ENCODE measurements around the gene GLRA1.

The GLRA1 gene

DNA sequence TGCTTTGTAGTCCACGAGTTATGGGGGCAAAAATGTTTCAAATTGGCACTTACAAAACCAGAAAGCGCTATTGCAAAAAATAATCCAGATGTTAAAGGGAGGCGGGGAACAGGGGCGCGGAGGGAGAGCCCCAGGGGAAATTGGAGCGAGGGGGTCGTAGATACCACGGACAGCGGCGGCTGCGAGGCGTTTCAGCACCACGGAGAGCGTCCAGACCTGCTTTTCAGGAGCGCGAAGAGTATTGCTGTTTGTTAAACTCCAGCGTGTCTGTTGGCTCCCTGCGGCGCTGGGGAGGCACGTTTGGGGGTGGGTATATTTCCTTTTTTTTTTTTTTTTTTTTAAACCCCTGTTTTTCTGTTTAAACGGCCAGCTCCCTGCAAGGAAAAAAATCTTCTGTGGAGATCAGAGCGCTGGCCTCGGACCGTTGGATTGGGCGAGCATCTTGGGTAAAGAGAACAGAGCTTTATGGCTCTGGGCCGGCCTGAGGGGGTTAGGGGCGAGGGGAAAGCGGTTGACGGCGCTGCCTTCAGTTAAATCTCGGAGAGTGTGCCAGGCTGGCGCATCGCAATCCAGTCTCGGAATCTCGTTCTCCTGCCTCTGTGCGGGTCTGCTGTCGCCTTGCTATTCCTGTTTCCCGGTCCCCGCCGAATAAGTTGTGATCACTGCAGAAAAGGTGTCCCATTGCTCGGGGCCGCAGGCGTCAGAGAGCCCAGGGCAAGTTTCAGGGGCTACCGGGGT lies at the start of gene GLRA1:
TSS of gene GLRA1 (minus strand) at position 288 of the 738 bp plus-strand sequence. CDS start 302 bp downstream, outside the sequence.
- DNase-seq = peak; percentile 24

DNA sequence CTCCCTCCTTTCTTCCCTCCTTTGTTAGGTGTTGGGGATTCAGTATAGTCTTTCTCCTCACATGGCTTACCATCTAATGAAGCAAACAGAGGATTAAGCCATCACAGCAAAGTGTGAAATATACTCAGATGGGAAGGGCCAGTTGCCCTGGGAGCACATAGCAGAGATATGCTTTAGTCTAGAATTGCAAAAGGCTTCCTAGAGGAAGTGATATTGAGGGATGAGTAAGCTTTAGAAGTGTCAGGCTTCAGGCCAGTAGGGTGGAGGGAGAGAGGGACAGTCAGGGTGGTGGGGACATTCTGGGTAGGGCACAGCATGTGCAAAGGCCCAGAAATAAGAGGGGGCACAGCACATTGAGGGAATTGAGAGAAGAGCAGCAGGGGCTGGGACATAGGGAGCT lies 46.2 kb upstream of the GLRA1 start:
- DNase-seq = no peak

DNA sequence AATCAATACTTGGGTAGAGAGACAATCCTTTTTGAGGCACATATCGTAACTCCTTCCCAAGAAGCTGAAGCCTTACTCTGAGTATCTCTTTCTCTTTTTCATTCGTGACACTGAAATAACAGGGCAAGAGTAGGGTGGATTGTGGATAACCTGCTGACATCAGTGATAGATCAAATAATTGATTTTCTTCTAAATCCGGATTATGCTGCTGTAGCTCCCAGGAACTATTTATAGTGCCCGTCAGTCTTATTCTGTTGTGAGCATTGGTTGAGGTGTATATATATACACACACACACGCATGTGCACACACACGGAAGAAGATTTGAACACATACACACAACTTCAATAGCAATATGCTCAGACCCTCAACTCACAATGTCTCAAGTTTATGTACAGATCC lies 43.2 kb upstream of the GLRA1 start:
- no peak for DNase-seq

DNA sequence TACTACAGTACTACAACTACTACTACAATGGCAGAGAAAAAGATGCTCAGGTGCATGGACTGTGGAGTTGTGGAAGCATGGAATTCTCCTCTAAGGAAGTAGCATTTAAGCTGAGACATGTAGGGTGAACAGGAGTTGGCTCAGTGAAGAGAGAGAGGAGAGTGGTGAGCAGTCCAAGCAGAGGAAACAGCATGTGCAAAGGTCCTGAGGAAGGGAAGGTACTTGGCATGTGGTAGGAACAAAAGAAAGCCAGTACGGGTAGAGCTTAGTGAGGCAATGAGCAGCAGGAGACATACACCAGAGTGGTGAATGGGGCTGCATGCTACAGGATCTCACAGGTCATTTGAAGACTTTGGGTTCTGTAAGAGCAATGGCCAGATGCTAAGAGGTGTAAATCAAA lies 41.4 kb upstream of the GLRA1 start:
- DNase-seq = no peak

DNA sequence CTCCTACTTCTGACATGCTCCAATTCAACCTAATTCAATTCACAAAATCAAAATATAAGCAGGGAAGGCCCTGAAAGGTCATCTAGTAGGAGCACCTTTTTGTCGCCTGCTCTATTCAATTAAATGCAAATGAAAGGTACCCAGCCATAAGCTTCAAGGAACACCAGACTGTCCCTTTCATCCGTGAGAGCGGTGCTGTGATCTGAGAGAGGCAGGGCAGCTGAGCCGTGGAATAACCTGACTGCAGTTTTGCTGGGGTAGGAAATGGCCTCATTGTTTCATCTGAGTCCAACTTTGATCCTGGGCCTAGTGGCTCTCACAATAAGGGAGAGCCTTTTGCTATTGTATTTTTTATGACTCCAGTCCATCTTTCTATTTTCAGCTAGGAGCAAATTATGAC lies 39.8 kb upstream of the GLRA1 start:
- no peak for DNase-seq

DNA sequence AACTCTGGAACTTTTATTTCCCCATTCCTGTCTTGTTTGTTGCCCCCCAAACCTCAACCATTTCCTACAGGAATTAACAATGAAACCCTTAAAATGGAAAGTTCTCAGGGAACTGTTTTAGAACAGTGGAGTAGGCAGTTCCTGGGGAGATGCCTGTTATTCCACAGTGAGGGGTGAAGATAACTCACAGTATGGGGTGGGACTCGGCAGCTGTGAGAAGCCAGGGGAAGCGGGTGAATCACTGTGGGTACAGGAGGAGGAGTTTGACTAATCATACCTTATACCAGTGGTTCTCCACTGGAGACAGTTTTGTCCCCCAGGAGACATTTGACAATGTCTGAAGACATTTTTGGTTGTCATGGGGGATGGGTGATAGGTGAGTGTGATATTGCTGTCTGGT lies 36.9 kb upstream of the GLRA1 start:
- DNase-seq = no peak

DNA sequence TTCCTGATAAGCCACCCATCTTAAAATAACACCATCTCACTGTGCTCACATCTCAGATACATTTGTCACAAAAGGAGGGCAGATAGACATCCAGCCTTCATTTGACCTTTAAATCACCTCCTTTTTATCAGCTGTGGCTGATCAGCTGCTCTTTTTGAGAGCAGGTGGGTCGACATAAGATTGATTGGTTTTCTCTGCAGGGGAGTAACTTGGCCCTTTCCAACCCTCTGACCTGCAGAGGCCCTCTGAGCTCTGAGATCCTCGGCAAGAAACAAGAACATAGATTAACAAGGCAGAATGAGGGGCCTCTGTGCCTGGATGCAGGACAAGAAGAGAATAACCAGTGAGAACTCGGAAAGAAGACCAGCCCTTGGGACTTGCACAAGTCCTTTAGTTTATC lies 33.5 kb upstream of the GLRA1 start:
- no peak for DNase-seq

DNA sequence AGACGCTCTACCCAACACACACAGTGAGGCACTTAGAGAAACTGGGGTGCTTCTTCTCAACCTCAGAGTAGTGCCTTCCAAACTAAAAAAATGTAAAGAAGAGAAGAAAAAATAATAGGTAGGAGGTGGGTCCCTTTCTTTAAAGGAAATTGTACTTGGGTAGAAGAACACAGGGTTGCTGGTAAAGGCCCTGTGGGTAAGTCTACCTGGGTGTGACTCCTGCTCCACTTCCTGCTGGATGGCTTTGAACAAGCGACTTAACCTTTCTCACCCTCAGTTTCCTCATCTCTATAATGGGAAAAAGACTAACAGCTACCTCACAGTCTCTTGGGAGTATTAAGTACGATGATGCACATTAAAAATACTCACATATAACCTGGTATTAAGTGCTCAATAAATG lies 32.1 kb upstream of the GLRA1 start:
- DNase-seq = no peak

DNA sequence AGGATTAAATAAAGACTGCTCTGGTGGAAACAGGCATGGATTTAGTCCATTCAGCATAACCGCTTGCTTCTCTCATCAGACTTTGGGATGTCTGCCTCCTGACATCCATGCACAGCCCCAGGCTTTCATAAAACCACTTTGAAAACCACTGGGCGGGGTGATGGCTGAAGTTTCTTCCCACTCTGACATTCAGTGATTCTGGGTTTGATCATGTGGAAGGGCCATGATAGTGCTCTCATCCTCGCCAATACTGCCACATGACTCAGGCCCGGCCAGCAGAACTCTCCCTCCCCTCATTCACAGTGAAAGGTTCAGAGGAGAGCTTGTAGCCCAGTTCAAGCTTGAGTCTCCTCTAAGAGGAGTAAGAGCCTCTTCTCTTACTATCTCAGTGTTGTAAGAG lies 29.6 kb upstream of the GLRA1 start:
- DNase-seq = no peak

DNA sequence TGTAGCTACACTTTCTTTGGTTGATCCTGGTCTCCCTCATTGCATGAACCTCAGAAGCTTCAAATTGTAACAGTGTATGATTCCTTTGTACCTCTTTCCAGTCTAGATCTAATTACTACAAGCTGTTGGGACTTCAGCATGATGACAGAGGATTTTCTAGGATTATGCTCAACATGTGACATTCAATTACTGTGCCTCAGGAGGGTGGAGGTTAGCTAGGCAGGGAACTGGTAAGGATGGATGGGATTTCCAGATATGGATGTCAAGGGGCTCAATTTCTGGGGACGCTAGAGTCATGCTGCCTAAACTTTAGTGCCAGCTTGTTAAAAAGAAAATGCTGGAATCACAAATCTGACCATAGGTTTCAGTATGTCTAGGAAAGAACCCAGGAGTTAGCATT lies 29.2 kb upstream of the GLRA1 start:
- no peak for DNase-seq

DNA sequence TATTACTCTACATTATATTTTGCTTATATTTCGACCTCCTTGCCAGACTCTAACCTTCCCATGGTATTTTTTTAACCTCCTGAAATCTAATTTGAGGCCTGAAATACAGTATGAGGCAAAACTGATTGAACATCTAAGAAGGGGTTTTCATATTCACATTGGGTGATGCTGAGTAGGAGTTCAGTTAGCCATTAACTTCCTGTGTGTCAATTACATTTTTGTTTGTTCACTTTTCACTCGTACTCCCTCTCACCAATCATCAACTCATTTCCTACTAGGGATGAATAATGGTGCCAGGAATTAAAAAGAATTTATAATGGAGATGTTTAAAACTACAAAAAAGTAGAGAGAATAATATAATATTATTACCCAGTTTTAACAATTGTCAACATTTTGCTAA lies 27.6 kb upstream of the GLRA1 start:
- DNase-seq = no peak

DNA sequence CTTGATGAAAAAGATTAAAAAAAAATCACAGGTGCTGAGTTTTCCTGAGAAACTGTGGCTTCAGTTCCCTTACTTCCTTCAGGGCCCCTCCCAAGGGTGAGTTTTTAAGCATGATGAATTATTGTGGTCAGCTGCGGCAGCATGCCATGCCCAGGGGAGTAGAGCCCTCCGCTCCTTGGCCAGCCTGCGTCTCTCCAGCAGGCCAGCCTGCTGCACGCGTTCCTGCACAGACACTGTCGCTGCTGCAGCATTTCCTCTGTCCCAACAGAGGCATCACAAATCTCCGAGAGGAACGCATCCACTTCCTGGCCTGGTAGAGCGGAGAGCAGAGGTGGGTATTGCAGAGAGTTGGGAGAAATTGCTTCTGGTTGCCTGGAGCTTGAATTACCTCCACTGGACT lies 26.1 kb upstream of the GLRA1 start:
- DNase-seq = no peak

DNA sequence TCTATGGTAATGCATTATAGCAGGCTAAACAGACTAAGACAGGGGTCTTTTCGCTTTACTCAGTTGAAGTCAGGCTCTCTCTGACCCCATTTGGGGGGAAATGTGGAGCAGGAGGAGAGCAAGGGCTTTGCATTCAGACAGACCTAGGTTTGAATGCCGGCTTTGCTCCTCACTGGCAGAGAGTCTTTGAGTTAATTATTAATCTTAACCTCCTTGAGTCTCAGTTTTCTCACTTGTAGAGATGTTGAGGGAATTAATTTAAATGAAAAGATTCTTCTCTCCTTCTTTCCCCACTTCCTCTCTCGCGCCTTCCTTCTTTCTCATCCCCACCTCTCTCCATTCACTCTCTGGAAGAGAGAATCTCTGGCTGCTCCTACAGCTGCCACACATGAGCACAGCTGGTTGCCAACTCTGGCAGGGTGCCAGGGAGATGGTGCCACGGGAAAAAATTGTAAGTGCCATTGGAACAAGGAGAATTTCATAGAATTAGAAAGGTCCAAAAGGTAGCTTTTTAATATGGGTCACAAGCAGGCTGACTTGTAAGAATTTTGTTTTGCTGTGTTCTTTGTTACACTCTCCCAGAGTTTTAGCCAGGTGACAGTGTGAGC lies 25.2 kb upstream of the GLRA1 start:
- DNase-seq = no peak

DNA sequence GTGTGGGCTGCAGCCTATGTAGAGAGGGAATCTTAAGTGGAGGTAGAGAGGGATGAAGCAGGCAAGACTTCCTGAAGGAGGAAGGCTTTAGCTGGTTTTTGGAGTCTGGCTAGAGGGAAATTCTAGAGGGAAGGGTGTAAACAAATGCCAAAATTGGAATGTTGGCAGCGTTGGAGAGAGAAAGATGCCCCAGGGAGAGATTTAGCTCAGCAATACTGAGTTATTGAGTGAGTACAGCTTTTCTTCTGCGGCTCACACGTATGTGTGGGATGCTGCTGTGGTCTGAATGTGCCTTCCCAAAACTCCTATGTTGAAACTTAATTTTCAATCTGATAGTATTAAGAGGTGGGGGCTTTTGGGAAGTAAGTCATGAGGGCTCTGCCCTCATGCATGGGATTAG lies 24.5 kb upstream of the GLRA1 start:
- no peak for DNase-seq

DNA sequence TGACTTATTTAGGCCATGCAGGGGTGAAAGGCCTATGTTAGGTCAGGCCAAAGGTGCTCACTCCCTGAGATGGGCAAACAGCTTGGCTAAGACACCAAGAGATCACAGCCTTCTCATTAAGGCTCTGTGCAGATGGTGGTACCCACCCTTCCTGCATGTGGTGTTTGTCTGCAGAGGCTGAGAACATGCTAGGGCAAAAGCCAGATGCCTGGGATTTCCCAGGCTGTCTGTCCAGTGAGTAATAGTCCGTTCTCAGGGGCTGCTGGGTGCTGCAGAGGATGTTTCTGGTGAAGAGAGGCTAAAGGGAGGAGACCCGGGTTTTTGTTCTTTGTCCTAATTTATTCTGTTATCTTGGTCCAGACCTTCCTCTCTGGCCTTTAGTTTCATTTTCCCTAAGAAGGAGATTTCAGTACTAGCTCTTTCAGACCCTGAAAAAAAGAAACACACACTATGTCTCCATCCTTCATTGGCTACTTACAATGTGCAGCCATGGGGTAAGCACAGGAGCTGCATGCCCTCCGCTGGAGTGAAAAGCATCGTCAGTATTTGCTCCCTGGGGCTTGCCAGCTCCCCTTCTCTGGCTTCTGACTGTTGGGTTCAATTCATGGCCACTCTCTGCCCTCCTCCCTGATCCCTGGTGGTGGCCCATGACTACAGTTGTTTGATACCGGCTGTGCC lies 23.4 kb upstream of the GLRA1 start:
- DNase-seq = no peak

DNA sequence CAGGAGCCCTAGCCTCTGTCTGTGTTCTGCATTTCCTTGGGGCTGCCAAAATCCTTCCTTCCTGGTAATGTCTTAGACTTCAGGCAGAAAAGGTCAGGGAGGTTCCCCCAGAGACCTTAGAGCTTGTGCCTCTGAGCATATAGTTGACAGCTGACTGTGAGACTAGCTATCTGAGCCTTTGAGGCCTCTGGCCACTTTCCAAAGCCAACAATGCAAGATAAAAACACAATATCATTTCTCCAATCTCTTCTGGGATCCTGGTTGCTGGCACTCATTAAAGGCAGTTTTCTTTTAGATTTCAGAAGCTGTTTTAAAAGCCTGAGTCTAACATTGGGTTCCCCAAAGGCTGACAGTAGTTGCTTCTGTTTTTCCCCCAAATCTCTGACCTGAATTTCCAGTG lies 13.2 kb upstream of the GLRA1 start:
- no peak for DNase-seq

DNA sequence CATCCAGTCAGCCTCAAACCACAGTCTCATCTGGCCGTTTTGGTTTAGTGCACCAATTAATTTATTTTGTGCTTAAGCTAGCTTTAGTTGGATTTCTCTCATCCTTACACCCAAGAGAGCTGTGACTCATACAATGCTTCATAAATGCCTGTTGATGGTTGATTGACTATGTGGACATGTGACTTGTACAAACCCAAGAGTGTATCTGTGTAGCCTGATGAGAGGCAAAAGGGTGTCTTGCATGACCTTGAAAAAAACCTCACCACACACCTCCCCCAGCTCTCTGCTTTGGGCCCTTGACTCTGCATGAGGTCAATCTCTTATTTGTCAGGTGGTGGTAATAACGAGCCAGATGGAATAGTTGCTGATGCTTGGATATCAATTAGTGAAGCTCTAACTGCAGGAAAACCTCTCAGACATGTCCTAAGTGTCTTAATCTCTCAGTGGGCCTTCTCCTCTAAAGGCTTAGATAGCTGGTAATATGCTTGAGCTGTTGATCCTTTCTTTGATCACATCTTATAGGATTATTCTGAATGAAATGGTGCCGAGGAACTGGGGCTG lies 10.6 kb upstream of the GLRA1 start:
- no peak for DNase-seq

DNA sequence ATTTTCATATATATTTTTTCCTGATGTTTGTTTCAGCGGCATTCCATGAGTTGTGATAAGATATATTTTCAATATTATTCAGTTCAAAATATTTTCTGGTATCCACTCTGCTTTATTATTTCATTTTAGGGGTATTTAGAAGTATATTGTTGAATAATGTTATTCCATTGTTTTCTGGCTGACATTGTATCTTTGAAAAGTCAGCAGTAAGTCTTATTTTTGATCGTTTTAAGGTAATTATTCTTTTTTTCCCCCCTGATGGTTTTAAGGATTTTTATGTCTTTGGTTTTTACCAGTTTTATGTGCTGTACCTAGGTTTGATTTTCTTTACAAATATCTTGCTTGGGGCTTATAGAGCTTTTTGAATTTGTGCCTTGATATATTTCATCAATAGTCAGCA lies 6.6 kb upstream of the GLRA1 start:
- DNase-seq = no peak

DNA sequence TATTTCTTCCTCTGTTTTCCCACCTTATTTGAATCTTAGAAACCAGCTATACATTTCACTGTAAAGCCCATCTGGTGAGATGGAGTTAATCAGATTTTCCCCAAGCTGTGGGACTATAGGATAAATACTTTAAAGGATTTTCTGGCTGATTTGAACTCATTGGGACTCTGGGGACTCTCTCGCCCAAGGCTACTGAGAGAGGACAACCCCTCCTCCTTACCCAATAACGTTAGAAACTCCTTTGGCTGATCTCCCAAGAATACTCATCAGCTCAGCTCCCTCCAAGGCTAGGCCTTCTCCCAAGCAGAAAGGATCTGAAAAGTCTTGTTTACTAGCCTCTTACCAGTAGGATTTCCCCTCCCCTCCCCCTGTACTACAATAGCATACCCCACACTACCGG lies 1.5 kb upstream of the GLRA1 start:
- DNase-seq = no peak

DNA sequence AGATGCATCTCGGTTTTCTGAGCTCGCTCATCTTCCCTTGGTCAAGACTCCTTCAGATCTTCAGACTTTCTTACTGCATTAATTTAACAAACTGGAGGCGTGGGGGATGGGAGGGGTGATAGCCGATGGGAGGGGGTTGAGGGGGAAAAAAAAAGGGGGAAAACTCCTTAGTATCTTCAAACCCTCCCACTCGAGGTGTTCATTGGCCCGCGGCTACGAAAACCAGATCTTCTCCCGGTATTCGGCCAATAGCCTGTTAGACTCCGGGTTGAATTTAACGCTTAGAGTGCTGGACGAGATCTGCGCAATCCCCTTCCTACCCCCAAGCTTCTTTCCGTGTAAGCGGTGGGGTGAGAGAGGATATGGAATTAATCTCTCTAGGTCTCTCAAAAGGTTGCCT lies 689 bp upstream of the GLRA1 start:
- DNase-seq = no peak

DNA sequence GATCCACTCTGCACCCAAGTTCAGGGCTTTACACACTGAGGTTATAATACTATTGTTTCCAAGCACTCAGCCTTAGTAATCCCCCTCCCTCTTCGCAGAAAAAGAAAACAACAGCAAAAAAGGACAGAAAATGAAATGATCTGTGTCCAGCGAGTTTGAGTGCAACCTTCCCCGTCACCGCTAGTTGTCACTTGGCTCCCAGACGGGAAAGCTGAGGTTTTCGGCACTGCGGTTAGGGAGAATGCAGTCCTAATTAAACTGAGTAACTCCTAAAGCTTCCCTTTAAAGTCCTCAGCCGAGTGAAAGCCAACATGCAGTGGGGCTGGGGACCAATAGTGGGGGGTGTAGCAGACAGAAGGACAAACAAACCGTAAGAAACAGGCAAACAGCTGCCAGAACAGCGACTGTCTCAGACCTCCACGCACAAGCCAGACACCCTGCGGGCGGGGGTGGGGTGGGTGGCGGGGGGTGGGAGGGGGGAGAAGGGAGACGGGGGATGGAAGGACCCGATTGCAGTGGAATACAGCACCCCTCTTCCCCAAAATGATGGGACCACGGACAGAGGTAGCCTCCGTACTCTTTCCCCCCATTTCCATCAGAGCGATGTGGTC lies 680 bp downstream of the GLRA1 start:
- DNase-seq = no peak

DNA sequence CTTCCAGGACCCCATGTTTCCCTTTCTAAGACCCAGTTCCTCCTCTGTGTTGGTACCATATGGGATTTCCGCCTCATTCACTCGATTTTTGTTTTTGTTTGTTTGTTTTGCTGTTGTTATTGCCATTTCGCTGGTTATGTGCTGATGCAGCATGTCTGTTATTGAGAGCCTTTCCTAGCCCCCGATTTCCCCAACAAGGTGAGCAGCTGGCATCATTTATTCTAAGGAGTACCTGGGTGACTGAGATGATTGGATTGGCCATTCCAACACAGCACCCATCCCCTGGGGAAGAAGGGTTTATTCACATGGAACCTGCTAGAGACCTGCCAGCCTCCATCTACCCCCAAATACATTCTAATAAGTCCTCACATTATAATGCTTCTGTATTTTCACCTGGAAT lies 2.7 kb downstream of the GLRA1 start:
- DNase-seq = no peak

DNA sequence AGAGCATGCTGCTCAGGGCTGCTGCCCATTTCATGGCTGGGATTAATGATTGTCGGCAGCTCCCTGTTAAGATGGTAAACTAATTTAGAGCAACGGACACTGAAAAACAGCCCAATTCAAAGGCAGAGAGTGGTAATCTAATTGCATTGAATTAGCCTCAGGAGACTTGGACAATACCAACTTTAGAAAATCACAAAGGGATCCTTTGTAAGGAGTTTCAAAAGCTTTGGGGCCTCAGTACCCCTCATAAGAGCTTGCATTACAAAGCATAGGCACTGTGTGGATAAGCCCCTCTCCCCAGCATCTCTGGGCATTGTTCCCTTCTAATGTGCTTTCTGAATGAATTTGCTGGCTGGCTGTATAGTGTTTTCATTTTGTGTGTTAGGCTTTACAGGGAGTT lies 6.7 kb downstream of the GLRA1 start:
- no peak for DNase-seq

DNA sequence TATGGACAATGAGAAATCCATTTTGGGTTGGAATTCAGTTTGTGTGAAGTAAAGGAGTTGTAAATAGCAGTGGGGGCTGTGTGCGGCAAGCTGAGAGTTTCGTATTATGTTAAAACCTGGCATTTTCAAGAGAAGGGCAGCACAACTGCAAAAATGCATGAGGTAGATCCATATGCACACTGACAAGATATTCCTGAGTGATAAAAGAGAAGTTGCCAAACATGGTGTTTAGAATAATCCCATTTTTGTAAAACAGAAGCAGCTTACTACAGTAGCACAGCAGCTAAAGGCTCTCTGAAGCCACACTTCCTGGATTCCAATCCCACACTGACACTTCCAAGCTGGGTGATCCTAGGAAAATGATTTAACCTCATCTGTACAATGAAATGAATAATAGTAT lies 11.2 kb downstream of the GLRA1 start:
- no peak for DNase-seq

Measured in stimulated activated CD4-positive, alpha-beta T cell treated with anti-CD3 and anti-CD28 coated beads, Interleukin-1b, Interleukin-23, amount 100 ng/mL, for 48 hours (primary cell).